HepG2 (cell line): ENCODE data around the gene EBF4. TPM values are rescaled to one million over a fixed set of nuclear protein-coding genes. Genes with fewer than 3 reads are reported as not detected.

Experiments used
- KDM4B ChIP-seq: sonication (generic); formaldehyde crosslinking; IDR thresholded peaks from 2 replicates; pipeline ENCODE4 v1.4.0; 2020; ENCODE audit warnings: missing genetic modification reagents
- NFYB ChIP-seq: sonication (generic); formaldehyde crosslinking; IDR thresholded peaks from 2 replicates; pipeline ENCODE4 v1.4.0; 2020; ENCODE audit warnings: missing genetic modification reagents
- ZBTB38 ChIP-seq: sonication (generic); formaldehyde crosslinking; IDR thresholded peaks from 2 replicates; pipeline ENCODE4 v1.5.1; 2020; ENCODE audit warnings: mild to moderate bottlenecking, missing genetic modification reagents
- ZFP36 ChIP-seq: fragments of 150-350 bp; IDR thresholded peaks from 2 replicates; pipeline ENCODE4 v1.6.1; 2018; ENCODE audit warnings: borderline replicate concordance, low read length, low read depth; ENCODE audit not compliant: partially characterized antibody
- ZNF180 ChIP-seq: sonication (generic); formaldehyde crosslinking; IDR thresholded peaks from 2 replicates; pipeline ENCODE4 v1.4.0; 2020; ENCODE audit warnings: low read depth, missing genetic modification reagents, borderline replicate concordance
- ZNF34 ChIP-seq: sonication (generic); formaldehyde crosslinking; IDR thresholded peaks from 2 replicates; pipeline ENCODE4 v1.4.0; 2020; ENCODE audit warnings: mild to moderate bottlenecking, missing genetic modification reagents, borderline replicate concordance
- ZNF350 ChIP-seq: sonication (generic); formaldehyde crosslinking; IDR thresholded peaks from 2 replicates; pipeline ENCODE4 v1.4.0; 2020; ENCODE audit warnings: mild to moderate bottlenecking, low read depth, missing genetic modification reagents, borderline replicate concordance
- ZNF547 ChIP-seq: sonication (generic); formaldehyde crosslinking; IDR thresholded peaks from 2 replicates; pipeline ENCODE4 v1.5.1; 2020; ENCODE audit warnings: mild to moderate bottlenecking, missing genetic modification reagents
- ZNF550 ChIP-seq: sonication (generic); formaldehyde crosslinking; IDR thresholded peaks from 2 replicates; pipeline ENCODE4 v1.4.0; 2020; ENCODE audit warnings: mild to moderate bottlenecking, missing genetic modification reagents, borderline replicate concordance
- ZNF652 ChIP-seq: IDR thresholded peaks from 2 replicates; pipeline ENCODE4 v1.6.1; 2016; ENCODE audit warnings: low read depth, borderline replicate concordance
- ZNF75D ChIP-seq: sonication (generic); formaldehyde crosslinking; IDR thresholded peaks from 2 replicates; pipeline ENCODE4 v1.8.1; 2023; ENCODE audit warnings: missing genetic modification reagents, mild to moderate bottlenecking, borderline replicate concordance
- ZSCAN25 ChIP-seq: sonication (generic); formaldehyde crosslinking; IDR thresholded peaks from 2 replicates; pipeline ENCODE4 v1.8.0; 2022; ENCODE audit warnings: mild to moderate bottlenecking, missing genetic modification reagents
- polyA plus RNA-seq, 8 experiments: library from polyadenylated mRNA; depleted of rRNA in 3 of 8; stranded (reverse) in 7 of 8; unstranded in 1 of 8; fragments of >200 nt; fragmentation: Illumina TruSeq in 4 of 8; extraction: Trizol in 4 of 8; gene quantifications; 2 replicates each; pipeline versions ENCODE4 v1.2.1 to v1.2.3, GENCODE V29; 2011 to 2016; ENCODE audit warnings: low read depth in 4 of 8, missing spikeins in 1 of 8, mixed read lengths in 1 of 8; ENCODE audit not compliant: insufficient read depth in 1 of 8
- total RNA-seq, 5 experiments: library from RNA; depleted of rRNA; stranded (reverse); fragments of >200 nt; fragmentation: Illumina TruSeq; extraction: Trizol; gene quantifications; 2 replicates each; pipeline ENCODE4 v1.2.3, GENCODE V29; 2016; ENCODE audit warnings: low read depth in 1 of 5
- TF ChIP-seq, protein P1 (sequence below): sonication (generic); formaldehyde crosslinking; IDR thresholded peaks from 2 replicates; pipeline ENCODE4 v1.8.0; 2022; ENCODE audit warnings: mild to moderate bottlenecking, missing genetic modification reagents; ENCODE audit not compliant: insufficient replicate concordance
- TF ChIP-seq, protein P2 (sequence below), 2 experiments: sonication (generic) in 1 of 2; formaldehyde crosslinking in 1 of 2; IDR thresholded peaks; 2 replicates each; pipeline versions ENCODE4 v1.5.1 to v1.6.1; 2011 to 2020; ENCODE audit warnings: borderline replicate concordance in 1 of 2, low read depth in 1 of 2, low read length in 1 of 2, mild to moderate bottlenecking in 1 of 2, missing genetic modification reagents in 1 of 2, moderate library complexity in 1 of 2
- TF ChIP-seq, protein P3 (sequence below): sonication (generic); formaldehyde crosslinking; IDR thresholded peaks from 2 replicates; pipeline ENCODE4 v1.4.0; 2020; ENCODE audit warnings: missing genetic modification reagents
- TF ChIP-seq, protein P4 (sequence below): sonication (generic); formaldehyde crosslinking; IDR thresholded peaks from 2 replicates; pipeline ENCODE4 v1.9.0; 2021; ENCODE audit warnings: missing genetic modification reagents, borderline replicate concordance
- TF ChIP-seq, protein P5 (sequence below): sonication (generic); formaldehyde crosslinking; IDR thresholded peaks from 2 replicates; pipeline ENCODE4 v1.5.1; 2020; ENCODE audit warnings: mild to moderate bottlenecking, moderate library complexity, missing genetic modification reagents
- TF ChIP-seq, protein P6 (sequence below): sonication (generic); formaldehyde crosslinking; IDR thresholded peaks from 2 replicates; pipeline ENCODE4 v1.4.0; 2020; ENCODE audit warnings: mild to moderate bottlenecking, missing genetic modification reagents

EBF4 gene
- total and polyA plus RNA-seq, 2 of the 13 experiments (the other 11 are each of a cell fraction or from before 2014, with no cell fraction given): 0.84 to 2.2 TPM

DNA sequence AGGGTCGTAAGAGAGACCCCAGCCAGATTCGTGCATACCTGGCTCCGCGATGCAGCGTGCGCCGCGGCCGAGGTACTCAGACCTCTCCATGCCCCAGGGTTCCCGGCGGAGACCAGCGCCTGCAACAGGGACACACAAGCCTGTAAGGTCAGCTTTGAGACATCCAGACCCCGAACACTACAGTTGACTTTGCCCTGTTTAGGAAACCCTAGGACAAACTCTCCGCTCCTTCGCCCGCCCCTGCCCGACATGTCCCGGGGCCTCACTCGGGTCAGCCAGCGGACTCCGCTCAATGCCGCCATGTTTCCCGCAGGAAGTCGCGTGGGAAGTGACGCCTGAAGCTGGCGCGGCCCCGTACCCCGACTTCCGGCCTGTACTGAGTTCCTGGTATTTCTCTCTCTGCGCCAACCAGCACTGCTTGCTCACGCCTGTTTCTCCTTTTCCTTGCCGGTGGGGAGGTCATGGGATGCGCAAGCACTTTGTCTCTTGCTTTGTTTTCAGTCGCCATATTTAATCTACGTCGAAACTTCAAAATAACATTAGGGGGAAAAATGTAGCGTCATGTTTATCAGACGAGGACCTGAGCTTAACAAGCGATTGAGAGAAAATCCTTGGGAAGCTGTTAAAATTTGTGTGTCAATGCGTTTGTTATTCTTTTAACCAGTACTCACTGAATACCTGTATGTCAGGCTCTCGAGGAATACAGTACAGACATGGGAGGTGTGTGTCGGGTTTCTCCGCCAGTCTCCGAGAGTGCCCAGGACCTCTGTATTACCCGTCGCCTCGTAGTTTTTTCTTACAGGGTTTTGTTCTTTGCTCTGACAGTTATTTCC, 28.5 kb upstream of the EBF4 start, which contains the start of gene IDH3B (continued):
- TF ChIP-seq ZNF34 (0 out of 2 replicates have a peak, but pooled peaks have one; percentile 48), ZNF550 (CRISPR knock-in tag) (peak; percentile 92; the same call in 1 of the 2 replicates), ZNF547 (CRISPR knock-in tag) (peak; percentile 97), ZFP36 (no peak), NFYB (CRISPR knock-in tag) (peak; percentile 60; the same call in 1 of the 2 replicates), ZBTB38 (peak; percentile 98), ZNF180 (no peak; the same call in 1 of the 2 replicates), ZSCAN25 (peak; percentile 85), ZNF652 (CRISPR knock-in tag) (peak; percentile 28; the same call in 1 of the 2 replicates), ZNF75D (CRISPR knock-in tag) (peak; percentile 75; the same call in 1 of the 2 replicates), ZNF350 (peak; percentile 98), KDM4B (CRISPR knock-in tag) (peak; percentile 92; the same call in 1 of the 2 replicates)
- TF ChIP-seq, protein P1, sequence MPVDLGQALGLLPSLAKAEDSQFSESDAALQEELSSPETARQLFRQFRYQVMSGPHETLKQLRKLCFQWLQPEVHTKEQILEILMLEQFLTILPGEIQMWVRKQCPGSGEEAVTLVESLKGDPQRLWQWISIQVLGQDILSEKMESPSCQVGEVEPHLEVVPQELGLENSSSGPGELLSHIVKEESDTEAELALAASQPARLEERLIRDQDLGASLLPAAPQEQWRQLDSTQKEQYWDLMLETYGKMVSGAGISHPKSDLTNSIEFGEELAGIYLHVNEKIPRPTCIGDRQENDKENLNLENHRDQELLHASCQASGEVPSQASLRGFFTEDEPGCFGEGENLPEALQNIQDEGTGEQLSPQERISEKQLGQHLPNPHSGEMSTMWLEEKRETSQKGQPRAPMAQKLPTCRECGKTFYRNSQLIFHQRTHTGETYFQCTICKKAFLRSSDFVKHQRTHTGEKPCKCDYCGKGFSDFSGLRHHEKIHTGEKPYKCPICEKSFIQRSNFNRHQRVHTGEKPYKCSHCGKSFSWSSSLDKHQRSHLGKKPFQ: peak; percentile 37
- TF ChIP-seq, protein P2, sequence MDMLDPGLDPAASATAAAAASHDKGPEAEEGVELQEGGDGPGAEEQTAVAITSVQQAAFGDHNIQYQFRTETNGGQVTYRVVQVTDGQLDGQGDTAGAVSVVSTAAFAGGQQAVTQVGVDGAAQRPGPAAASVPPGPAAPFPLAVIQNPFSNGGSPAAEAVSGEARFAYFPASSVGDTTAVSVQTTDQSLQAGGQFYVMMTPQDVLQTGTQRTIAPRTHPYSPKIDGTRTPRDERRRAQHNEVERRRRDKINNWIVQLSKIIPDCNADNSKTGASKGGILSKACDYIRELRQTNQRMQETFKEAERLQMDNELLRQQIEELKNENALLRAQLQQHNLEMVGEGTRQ (IDR thresholded peaks at IDR 0.05; ENCODE audit: low read depth, low read length): no peak
- TF ChIP-seq, protein P2 (CRISPR knock-in tag; IDR thresholded peaks at IDR 0.05; ENCODE audit: borderline replicate concordance): no peak
- TF ChIP-seq, protein P3, sequence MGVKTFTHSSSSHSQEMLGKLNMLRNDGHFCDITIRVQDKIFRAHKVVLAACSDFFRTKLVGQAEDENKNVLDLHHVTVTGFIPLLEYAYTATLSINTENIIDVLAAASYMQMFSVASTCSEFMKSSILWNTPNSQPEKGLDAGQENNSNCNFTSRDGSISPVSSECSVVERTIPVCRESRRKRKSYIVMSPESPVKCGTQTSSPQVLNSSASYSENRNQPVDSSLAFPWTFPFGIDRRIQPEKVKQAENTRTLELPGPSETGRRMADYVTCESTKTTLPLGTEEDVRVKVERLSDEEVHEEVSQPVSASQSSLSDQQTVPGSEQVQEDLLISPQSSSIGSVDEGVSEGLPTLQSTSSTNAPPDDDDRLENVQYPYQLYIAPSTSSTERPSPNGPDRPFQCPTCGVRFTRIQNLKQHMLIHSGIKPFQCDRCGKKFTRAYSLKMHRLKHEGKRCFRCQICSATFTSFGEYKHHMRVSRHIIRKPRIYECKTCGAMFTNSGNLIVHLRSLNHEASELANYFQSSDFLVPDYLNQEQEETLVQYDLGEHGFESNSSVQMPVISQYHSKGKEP (CRISPR knock-in tag): peak; percentile 82
- TF ChIP-seq, protein P4, sequence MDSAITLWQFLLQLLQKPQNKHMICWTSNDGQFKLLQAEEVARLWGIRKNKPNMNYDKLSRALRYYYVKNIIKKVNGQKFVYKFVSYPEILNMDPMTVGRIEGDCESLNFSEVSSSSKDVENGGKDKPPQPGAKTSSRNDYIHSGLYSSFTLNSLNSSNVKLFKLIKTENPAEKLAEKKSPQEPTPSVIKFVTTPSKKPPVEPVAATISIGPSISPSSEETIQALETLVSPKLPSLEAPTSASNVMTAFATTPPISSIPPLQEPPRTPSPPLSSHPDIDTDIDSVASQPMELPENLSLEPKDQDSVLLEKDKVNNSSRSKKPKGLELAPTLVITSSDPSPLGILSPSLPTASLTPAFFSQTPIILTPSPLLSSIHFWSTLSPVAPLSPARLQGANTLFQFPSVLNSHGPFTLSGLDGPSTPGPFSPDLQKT: no peak
- TF ChIP-seq, protein P5, sequence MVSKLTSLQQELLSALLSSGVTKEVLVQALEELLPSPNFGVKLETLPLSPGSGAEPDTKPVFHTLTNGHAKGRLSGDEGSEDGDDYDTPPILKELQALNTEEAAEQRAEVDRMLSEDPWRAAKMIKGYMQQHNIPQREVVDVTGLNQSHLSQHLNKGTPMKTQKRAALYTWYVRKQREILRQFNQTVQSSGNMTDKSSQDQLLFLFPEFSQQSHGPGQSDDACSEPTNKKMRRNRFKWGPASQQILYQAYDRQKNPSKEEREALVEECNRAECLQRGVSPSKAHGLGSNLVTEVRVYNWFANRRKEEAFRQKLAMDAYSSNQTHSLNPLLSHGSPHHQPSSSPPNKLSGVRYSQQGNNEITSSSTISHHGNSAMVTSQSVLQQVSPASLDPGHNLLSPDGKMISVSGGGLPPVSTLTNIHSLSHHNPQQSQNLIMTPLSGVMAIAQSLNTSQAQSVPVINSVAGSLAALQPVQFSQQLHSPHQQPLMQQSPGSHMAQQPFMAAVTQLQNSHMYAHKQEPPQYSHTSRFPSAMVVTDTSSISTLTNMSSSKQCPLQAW (CRISPR knock-in tag): peak; percentile 91
- TF ChIP-seq, protein P6, sequence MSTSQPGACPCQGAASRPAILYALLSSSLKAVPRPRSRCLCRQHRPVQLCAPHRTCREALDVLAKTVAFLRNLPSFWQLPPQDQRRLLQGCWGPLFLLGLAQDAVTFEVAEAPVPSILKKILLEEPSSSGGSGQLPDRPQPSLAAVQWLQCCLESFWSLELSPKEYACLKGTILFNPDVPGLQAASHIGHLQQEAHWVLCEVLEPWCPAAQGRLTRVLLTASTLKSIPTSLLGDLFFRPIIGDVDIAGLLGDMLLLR (CRISPR knock-in tag): peak; percentile 45; the same call in 1 of the 2 replicates
